NCI-H1436 (cell line): ENCODE data around the gene BARX2.

Source experiments
- DNase-seq: peaks from one replicate; lab custom pipeline; 2025; lab: John Stamatoyannopoulos, UW

BARX2 gene

DNA sequence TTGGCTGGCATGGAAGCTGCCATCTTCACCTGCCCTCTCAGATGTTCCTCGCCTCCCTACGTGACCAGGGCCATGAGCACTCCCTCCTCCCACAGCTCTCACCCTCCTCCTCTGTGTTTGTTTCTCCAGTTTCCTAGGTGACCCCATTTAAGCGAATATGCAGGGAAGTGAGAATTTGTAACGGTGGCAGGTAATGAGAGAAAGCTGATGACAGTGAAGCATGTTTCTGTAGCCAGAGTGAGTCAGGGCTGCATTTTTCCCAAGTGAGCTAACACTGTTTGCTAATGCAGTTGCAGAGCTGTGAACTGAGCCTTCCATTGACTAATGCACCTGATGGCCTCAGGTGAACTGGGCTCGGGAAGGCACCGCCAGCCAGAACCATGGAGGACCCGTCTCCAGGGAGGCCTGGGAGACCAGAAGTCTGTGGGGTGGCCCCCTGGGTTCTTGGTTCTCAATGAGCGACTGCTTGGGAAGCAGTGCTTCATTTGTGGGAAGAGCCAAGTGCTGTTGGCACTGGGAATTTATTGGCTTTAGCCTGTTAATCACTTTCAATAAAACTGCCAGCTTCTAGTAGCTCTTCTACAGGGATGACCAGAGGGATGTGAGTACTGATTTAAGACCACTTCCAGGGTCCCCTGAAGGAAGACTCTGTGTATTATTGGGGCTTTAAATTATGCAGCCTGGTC lies 64.5 kb downstream of the BARX2 start:
- no peak for DNase-seq

DNA sequence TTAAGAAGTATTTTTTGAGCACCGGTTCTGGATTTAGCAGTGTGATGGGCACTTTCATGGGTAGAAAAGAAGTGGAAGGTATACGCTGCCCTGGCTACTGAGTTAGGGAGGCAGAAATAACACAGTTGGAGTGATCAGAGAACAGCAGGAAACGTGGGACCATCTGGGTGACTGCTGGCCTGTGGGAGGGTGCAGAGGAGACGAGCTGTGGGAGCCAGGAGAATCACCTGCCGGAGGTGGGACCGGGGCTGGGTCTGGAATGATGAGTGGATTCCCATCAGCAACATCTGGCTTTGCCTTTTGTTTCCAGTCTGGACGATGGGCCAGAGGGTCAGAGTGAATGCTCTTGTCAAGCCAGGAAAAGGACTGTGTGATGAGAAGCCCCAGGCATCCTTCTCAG lies 66.5 kb downstream of the BARX2 start:
- no peak for DNase-seq

DNA sequence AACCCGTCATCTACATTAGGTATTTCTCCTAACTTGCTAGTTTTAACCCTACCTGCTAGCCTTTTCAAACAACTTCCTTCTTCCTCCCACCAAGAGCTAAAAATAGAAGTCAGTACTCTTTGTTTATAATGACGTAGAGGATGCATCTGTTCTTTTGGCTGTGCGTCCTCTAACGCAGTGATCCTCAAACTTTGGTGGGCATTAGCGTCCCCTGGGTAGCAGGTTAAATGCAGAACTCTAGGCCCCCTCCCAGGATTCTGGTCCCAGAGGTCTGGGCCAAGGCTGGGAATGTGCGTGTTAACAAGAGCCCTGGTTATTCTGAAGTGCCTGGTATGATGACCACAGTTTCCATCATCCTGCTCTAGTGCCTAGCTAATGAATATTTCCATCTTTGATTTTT lies 67.6 kb downstream of the BARX2 start:
- no peak for DNase-seq

DNA sequence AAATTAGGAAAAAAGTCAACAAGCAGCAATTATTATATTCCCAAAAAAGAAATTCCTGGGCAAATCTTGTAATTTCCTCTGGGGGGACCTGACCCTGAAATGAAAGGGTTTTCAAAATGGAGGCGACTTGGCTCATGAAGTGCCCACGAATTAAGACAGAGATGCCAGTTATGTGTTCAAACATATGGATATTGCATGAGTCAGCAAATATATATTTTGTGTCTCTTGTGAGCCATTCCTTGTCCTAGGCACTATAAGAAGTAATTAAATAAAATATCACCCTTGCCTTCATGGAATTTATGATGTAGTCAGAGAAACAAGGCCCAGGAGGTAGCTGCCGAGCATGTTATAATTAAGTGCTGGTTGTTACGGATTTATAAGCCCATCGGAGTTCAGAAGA lies 68.6 kb downstream of the BARX2 start:
- DNase-seq: no peak

DNA sequence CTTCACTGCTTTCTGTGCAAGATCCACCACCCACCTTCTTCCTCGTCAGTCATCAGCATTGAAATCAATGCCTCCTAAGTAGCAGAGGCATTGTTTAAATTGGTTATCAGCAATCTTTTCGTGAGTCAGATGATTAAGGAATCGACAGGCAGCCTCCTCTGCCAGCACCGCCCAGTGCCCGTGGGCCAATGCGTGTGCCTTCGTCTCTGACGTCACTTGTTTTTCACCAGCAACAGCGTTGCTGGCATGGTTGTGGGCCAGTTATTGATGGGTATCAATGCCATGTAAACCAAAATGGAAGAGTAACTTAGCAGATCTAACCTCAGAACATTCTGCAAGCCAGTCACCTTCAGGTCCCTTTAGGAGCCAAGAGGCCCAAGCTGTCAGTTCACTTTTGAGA lies 69.6 kb downstream of the BARX2 start:
- DNase-seq: no peak

DNA sequence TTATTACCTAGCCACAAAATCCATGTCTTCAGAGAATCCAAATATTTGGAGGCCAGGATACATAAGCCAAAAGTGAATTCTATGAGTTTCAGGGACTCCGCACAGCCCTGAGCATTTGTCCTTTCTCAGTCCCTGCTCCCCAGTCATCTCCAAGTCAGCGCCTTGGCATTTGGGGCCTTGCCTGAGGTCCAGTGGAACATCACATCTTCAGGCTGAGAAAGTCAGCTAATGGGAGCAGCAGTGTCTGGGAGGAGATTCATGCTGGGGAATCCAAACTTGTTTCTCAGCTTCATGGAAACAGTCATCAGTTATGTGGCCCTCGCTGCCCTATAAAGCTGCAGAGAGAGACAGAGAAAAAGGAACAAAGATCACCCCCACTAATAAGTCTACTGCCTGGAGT lies 70.9 kb downstream of the BARX2 start:
- no peak for DNase-seq

DNA sequence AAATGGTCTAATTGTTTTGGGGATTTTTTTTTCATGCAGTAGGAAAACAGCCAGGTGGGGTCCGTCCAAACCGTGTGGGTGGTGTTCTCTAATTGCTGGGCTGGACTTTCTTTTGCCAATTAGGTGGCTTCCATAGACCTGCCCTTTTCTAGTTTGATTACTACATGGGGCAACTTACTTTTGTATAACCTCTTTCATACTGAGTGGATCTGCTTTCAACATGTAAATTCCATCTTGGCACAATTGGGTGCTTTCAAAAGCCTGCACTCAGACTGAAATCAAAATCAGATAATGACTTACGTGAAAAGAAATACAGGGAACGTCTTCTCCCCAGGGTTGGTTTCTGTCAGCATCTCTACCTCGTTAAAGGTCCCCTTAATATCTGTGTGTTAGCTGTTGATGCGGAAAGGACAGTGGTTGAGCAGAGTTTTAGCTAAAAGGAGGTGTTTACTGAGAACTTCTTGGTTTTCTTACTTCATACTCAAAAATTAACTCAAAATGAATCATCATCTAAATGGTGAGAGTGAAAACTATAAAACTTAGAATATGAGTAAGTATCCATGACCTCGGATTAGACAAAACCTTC lies 72.1 kb downstream of the BARX2 start:
- no peak for DNase-seq

DNA sequence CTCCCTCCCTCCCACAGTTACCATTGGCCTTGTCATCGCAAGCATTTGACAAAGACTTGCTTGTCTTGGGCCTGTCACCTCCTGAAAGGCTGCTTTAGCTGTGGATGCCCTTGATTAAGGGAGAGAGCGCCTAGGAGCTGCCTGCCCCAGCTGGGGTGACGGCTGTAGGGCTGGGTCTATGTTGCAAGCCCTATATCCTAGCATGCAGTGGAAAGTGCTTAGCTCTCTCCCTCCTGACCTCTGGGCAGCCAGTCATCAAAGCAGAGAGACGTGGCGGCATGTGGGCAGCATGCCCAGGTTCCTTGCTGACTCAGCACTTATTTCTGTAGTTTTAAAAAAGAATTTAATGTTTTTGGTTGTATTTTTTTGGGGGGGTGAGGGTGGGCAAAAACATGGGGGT lies 75.9 kb downstream of the BARX2 start:
- no peak for DNase-seq

DNA sequence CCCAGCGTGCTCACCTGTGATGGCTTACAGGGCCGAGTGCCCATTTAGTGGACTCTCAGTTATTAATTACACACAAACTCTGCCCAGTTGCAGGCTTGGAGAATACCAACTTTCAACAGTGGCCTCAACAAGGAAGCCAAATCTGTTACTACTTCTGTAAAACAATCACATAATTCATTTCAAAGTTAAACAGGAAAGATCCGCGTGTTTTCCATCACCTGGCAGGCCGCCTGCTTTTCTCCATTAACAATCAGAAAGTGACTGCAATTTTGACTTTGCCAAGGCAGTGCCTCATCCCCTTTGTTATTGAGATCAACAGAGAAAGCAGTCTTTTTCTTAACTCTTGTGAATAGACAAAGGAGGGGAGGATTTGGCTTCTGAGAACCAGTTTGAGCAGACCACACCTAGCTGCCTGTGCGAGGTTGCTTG lies 77.7 kb downstream of the BARX2 start:
- no peak for DNase-seq

DNA sequence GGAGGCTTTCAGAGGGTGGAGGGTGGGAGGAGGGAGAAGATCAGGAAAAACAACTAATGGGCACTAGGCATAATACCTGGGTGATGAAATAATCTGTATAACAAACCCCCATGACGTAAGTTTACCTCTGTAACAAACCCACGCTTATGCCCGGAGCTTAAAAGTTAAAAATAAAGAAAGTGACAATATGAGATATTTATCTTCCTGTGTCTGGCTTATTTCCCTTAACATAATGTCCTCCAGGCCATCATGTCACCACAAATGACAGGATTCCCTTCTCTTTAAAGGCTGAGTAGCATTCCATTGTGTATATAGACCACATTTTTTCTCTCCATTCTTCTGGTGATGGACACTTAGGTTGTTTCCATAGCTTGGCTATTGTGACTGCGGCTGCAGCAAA lies 79.5 kb downstream of the BARX2 start:
- DNase-seq: no peak

DNA sequence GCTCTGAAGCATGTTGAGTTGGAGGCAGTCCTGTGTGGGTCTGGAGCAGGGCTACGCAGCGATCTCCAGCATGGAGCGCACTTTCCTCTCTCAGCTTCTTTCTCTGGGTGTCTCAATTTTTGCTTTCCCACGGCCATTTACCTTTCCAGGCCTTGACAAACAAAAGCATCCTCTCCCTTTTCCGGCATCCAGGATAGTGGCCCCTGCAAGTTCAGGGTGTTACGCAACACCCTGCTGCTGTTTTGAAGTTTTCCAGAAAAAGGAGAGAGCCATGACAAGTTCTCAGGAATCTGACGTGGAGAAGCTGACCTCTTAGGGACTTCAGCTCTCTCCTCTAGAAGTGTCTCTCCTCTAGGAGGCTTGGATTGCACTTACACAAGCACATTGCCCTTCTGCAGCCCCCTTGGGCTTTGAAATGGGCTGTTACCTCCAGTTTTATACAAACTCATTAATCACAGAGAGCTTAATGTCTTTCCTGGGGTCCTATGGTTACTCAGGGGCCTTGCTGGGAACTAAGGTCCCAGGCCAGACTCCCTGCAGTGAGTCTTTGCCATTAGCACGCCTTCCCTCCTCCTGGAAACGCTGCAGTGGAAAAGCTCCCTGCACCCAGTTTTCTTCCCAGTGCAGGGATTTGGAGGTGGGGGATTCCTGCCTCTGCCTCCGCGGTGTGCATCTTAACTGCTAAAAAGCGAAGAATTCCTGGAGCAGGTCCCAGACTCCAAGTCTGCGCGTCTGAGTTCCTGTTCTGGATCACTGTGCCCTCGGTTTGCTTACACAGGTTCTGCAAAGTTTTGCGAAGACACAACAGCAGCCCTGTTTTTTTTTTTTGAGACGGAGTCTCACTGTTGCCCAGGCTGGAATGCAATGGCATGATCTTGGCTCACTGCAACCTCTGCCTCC lies 80.4 kb downstream of the BARX2 start:
- no peak for DNase-seq

DNA sequence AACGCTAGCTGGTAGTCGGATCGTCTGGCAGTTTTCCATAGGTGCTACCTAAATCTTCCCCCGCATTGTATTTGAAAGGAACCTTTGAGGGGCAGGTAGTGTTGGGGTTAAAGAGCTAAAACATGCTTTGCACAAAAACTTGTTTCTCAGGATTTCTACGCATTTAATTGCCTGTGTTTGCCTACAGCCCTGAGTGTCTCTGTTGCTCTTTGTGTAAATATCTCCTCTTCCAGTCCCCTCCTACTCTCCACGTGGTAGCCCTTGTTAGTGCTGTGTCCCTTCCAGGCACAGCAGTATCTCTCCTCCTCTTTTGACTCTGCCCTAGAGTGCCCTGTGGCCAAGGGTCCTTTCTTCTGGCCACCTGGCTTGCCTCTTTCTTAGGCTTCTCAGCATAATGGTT lies 81.7 kb downstream of the BARX2 start:
- no peak for DNase-seq

DNA sequence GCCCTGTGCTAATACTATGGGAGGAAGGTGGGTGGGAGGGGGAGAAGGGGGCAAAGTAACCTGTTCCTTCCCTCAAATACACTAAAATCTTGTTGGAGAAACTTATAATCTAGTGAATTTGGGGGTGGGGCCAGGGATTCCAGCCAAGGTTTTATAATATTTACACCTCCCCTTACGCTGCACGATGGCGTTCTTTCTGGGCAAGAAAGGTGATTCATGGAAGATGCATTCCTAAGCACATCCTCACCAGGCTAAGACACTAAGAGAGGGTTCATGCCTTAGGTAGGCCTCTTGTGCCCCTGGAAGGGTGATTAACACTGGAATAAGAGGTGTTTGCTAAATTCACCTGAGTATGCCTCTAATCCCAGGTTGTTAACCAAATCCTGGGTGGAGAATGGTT lies 82.6 kb downstream of the BARX2 start:
- DNase-seq: no peak

DNA sequence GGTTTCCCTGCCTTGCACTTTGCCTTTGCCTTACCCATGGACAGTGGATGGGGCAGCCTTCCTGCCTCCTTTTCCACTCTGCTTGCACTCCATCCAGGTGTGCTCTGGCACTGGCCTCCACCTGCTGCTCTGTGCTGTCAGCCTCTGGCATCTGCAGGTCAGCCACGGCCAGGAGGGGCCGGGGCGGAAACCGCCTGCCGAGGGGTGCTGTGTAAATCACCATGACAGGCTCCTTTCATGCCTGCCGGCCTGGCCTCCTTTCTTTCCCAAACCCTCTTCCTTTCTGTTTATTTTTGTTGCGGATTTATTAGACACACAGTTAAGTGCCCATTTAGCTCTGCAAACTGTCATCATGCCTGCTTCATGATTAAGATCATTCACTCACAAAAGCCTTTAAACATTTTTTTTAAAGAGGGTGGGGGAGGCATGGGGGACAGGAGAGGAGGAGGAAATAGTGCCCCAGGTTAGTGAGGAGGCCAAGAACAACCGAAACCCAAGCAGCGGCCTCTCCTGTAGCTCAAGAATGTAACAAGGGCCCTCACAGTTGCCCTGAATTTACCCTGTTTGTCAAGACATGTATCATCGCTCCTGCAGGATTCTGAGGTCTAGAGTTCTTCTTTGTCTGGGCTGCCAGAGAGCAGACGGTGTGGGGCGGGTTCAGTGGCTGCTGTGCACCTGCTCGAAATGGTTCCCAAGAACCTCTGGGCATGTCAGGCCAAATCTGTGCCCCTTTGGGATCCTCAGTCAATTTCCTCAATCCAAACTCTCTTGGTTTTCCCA lies 83.3 kb downstream of the BARX2 start:
- no peak for DNase-seq

DNA sequence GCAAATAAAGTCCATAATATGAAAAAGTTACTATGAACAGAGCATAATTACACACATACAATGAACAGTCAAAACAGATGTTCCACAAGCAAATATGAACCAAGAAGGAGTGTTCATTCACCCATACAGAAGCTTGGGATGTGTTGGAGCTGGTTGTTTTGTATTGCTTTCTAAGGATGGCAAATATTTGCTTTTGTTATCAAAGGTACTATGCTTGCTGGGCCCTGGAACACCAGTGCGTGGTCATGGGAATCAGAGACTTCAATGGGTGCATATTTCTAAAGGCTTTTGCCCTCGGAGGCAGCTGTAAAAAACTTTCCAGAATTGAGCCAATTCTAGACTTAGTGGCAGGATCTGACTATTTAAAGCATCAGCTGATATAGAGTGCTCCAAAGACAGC lies 85.1 kb downstream of the BARX2 start:
- DNase-seq: no peak

DNA sequence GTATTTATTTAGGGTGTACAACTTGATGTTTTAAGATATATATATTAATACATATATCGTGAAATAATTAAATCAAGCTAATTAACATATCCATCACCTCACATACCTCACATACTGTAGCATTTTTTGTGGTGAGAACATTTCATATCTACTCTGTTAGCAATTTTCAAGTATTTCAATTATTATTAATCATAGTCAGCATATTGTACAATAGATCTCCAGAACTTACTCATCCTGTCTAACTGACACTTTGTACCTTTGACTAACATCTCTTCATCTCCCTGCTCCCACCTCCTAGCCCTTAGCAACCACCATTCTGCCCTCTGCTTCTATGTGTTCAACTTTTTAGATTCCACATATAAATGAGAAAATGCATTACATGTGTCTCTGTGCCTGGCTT lies 108.4 kb downstream of the BARX2 start:
- no peak for DNase-seq

DNA sequence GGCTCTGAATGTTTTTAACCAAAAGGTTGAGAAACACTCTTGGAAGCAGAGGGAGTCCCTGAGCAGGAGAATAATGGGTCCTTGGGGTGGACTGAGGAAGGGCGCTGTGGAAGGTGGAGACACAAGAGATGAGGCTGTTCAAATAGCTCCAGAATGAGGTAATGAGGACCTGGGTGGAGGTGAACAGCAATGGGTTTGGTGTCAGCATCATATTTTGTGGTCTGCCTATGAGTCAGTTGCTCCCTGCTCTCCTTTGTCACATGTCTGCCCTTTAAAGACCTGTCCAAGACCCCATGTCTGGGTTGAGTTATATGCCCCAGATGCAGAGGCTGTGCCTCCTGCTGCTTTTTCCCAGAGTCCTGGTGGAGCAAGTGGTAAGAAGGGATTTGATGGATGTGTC lies 113.6 kb downstream of the BARX2 start:
- DNase-seq: no peak

DNA sequence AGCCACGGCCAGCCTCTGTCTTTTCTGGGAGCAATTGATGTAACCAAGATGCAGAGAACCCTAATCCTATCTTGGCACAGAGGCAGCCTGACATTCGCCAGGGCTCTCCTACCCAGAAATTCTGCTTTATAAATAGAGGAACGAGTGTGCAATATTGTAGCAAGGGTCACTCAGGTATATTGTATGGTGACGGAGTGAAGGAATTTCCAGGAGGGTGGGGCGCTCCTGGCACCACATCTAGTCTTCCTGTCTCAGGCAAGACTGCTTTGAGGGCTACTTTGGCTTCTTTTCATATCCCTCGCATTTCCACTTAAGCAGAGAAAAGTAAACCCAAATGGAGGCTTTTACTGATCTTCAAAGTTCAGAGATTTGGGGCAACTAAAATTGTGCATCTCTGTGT lies 114.4 kb downstream of the BARX2 start:
- DNase-seq: no peak

DNA sequence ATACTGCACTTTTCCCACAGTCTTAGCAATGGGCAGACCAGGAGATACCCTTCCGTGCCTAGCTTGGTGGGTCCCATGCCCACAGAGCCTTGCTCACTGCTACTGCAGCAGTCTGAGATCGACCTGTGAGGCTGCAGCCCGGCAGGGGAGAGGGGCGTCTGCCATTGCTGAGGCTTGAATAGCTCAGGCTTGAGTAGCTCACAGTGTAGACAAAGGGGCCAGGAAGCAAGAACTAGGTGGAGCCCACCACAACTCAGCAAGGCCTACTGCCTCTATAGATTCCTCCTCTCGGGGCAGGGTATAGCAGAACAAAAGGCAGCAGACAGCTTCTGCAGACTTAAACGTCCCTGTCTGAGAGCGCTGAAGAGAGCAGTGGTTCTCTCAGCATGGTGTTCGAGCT lies 118.1 kb downstream of the BARX2 start:
- DNase-seq: no peak
